Pancreas (tissue), 10 donors: ENCODE measurements around the gene PCNX1. TPM values are rescaled to one million over a fixed set of nuclear protein-coding genes. Genes with fewer than 3 reads are reported as not detected.
A peak's percentile ranks its signal among the peaks of the same experiment; 100 is the strongest.

ENCODE experiments used
- ATAC-seq, 4 donors: fragments of 200-7000 bp; cut with Tn5 transposase; one replicate each; pipeline versions ENCODE4 v1.8.0 to v1.9.1; 2020; ENCODE audit warnings: mild to moderate bottlenecking in 4 of 4, moderate library complexity in 4 of 4
- DNase-seq, 6 donors: peaks; one replicate each; pipeline ENCODE4 v3.0.0-alpha.2; 2020
- FAIRE-seq: peaks from 2 replicates; lab custom pipeline; 2012; peaks lifted over from hg19 to GRCh38; lab: Jason Lieb, UNC
- H3K27ac ChIP-seq, 4 donors: fragments of 200-600 bp; sonication (generic); 1 replicate in 3 of 4; 2 replicates in 1 of 4; pipeline versions ENCODE4 v1.5.0 to v1.8.0; 2020
- H3K27me3 ChIP-seq, 4 donors: fragments of 200-600 bp; one replicate each; pipeline ENCODE4 v1.8.0; 2021
- H3K36me3 ChIP-seq, 3 donors: fragments of 200-600 bp; sonication (generic) in 1 of 3; one replicate each; pipeline versions ENCODE4 v1.5.0 to v1.8.0; 2020 to 2021
- H3K4me1 ChIP-seq, 3 donors: fragments of 200-600 bp; one replicate each; pipeline ENCODE4 v1.8.0; 2021
- H3K4me3 ChIP-seq, 4 donors: fragments of 200-600 bp; sonication (generic) in 2 of 4; one replicate each; pipeline versions ENCODE4 v1.5.0 to v1.8.0; 2020 to 2021
- H3K9me3 ChIP-seq, 4 donors: fragments of 200-600 bp; one replicate each; pipeline ENCODE4 v1.8.0; 2021
- CTCF ChIP-seq, 4 donors: fragments of 200-600 bp; sonication (generic) in 3 of 4; IDR thresholded peaks; one replicate each; pipeline versions ENCODE4 v1.5.0 to v1.8.0; 2021; ENCODE audit warnings: antibody characterized with exemption in 4 of 4
- WGBS, 2 donors: extraction: QIAGEN DNeasy Blood & Tissue Kit; methylation state at CpG; one replicate each; pipeline ENCODE4 v1.1.7; 2013; 5-methylcytosine and 5-hydroxymethylcytosine counted together
- intact Hi-C, 3 donors: fragments of 100-400 bp; cut with DNase I; formaldehyde crosslinking; loops; one replicate each; pipeline versions ENCODE4 v1.11.1 to v1.14.2; 2022
- polyA plus RNA-seq, 2 donors: library from polyadenylated mRNA; stranded (reverse); fragments of 200-250 nt; gene quantifications; one replicate each; pipeline ENCODE4 v1.2.3, GENCODE V29; 2013
- total RNA-seq, 6 donors: library from RNA; stranded (reverse); fragmentation: NEBNext Ultra II Directional in 4 of 6; extraction: Animal tissue kit (Norgen Biotek cat#: 25700) in 4 of 6; gene quantifications; one replicate each; pipeline versions ENCODE4 v1.2.1 to v1.2.4, GENCODE V29; 2021 to 2023
- donor health status: healthy with polysubstance abuse.
- donor health status: DM: no; HTN: no; CAD: no; lungs with moderate emphysema.
- donor health status: DM: no; HTN: no; CAD: no.
- donor health status: control.
- donor health status: control.
- donor health status: Bipolar disorder and iron deficiency.
- donor health status: DM: yes; HTN: yes; CAD: no.
- donor health status: DM: no; HTN: no; CAD: no.
- donor health status: DM: no; HTN: no; CAD: no.
- donor health status: DM: yes; HTN: yes; CAD: no.

The PCNX1 gene
- total and polyA plus RNA-seq, 8 donors: 5.0 to 28.7 (median 14.7) TPM

GRCh38 chr14:70987041-70987440, 79.8 kb downstream of the PCNX1 start:
- intact Hi-C loops: no loop called here
- DNase-seq (no peak), ATAC-seq (peak in 2 of 4 donors; percentile 21 to 44), FAIRE-seq (no peak)
- TF ChIP-seq CTCF (IDR thresholded peaks at IDR 0.05): no peak
- Histone ChIP-seq H3K27me3 (no peaks in the 10 kb centered on the region), H3K27ac (no peak overlapping the region), H3K4me1 (no peaks in the 10 kb centered on the region), H3K4me3 (no peak overlapping the region), H3K9me3 (no peaks in the 10 kb centered on the region), H3K36me3 (no peaks in the 10 kb centered on the region)
- WGBS, 2 donors: 27% methylated on average over 1 of the region's 1 CpG

- no peak overlapping the region for H3K27ac ChIP-seq
- intact Hi-C loops: no loop called here
- ATAC-seq (no peak), DNase-seq (no peak), FAIRE-seq (no peak)
- no peaks in the 10 kb centered on the region for H3K4me1 ChIP-seq
- H3K9me3 ChIP-seq: no peaks in the 10 kb centered on the region
- WGBS, 2 donors: 94 to 96% methylated on average over 10 of the region's 10 CpGs
- H3K4me3 ChIP-seq: no peak overlapping the region
- H3K27me3 ChIP-seq: no peaks in the 10 kb centered on the region
- no peaks in the 10 kb centered on the region for H3K36me3 ChIP-seq
- TF ChIP-seq CTCF (IDR thresholded peaks at IDR 0.05): no peak
These were observed 81.2 kb downstream of the PCNX1 start for GRCh38 chr14:70988452-70988851.

- H3K4me3 ChIP-seq: no peak overlapping the region
- no peak for FAIRE-seq
- H3K36me3 ChIP-seq: no peaks in the 10 kb centered on the region
- H3K9me3 ChIP-seq: no peaks in the 10 kb centered on the region
- no peaks in the 10 kb centered on the region for H3K27me3 ChIP-seq
- H3K27ac ChIP-seq: no peak overlapping the region
- intact Hi-C loops: no loop called here
- TF ChIP-seq CTCF (IDR thresholded peaks at IDR 0.05): no peak
- H3K4me1 ChIP-seq: no peaks in the 10 kb centered on the region
- DNase-seq: no peak
- ATAC-seq: no peak
These were observed 86.7 kb downstream of the PCNX1 start for GRCh38 chr14:70993931-70994330.

- FAIRE-seq: no peak
- no peak for DNase-seq
These were observed 88.0 kb downstream of the PCNX1 start for GRCh38 chr14:70995211-70995610.

GRCh38 chr14:70995671-70996070, 88.4 kb downstream of the PCNX1 start:
- Histone ChIP-seq H3K9me3 (no peaks in the 10 kb centered on the region), H3K27ac (no peak overlapping the region), H3K36me3 (no peaks in the 10 kb centered on the region), H3K4me3 (no peak overlapping the region), H3K27me3 (no peaks in the 10 kb centered on the region), H3K4me1 (no peaks in the 10 kb centered on the region)
- DNase-seq (no peak), FAIRE-seq (no peak), ATAC-seq (peak in 1 of 4 donors; percentile 37)
- no peak for TF ChIP-seq CTCF (IDR thresholded peaks at IDR 0.05)
- intact Hi-C loops: no loop called here
- WGBS, 2 donors: 90 to 95% methylated on average over 3 of the region's 3 CpGs

More at GRCh38 chr14:70995211-70995610, 88.0 kb downstream of the PCNX1 start:
- no peak for ATAC-seq
- intact Hi-C loops: no loop called here
- WGBS, 2 donors: 92 to 96% methylated on average over 1 of the region's 1 CpG
- H3K27me3 ChIP-seq: no peaks in the 10 kb centered on the region
- no peaks in the 10 kb centered on the region for H3K4me1 ChIP-seq
- H3K36me3 ChIP-seq: no peaks in the 10 kb centered on the region
- H3K9me3 ChIP-seq: no peaks in the 10 kb centered on the region
- no peak overlapping the region for H3K4me3 ChIP-seq
- no peak for TF ChIP-seq CTCF (IDR thresholded peaks at IDR 0.05)
- H3K27ac ChIP-seq: no peak overlapping the region
